Stimulated activated CD8-positive, alpha-beta memory T cell treated with anti-CD3 and anti-CD28 coated beads, Interleukin-15, amount 100 ng/mL, for 1 hour (primary cell): ENCODE measurements around the gene GAN.
A peak's percentile ranks its signal among the peaks of the same experiment; 100 is the strongest.
"Not testable (repeated sequence)": the region's sequence is repeated elsewhere in the genome, so short reads cannot be mapped to it uniquely, and the experiment has no call there.

ENCODE experiments used
- DNase-seq: peaks from one replicate; pipeline ENCODE4 v3.0.0-alpha.2; 2020; ENCODE audit warnings: low read depth

Gene GAN

DNA sequence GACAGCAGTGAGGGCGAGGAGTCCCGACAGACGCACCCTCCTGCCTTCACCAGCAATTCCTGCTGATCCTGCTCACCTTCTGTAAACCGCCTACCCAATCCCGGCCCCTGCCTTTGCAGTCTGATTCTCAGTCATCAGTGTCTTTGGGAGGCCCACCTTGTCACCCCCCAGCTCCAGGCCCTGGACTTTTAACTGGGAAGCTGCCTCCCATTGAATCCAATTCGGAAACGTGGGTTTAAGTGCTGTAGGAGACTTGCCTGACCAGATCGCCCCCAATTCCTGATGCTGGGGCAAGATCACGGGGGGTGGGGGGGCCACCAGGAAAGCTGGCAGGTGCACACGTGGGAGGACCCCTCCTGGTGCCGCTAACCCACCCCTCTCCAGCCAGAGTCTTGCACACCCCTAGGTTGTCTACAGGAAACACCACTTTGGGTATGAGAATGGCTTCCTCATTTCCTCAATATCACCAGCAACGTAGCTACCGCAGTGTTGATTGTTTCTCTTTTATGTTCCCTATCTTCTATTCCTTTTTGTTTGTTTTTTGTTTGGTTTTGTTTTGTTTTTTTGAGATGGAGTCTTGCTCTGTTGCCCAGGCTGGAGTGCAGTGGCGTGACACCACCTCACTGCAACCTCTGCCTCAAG lies 83.2 kb downstream of the GAN start:
- DNase-seq, result no peak

DNA sequence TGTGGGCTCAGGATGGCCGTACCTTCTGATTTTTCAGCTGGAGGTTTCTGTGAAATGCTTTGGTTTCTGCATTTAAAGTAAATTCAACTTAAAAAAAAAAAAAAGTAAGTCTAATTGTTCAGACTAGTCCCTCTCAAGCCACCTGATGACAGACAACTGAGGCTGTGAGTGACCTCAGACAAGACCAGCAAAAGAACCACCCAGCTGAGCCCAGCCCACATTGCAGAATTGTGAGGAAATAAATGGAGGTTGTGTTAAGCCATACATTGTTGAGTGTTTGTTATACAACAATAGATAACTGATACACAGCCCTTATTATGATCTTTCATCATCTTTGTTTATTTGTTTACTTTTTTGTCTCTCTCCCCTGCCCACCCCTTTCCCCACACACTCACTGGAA lies 85.1 kb downstream of the GAN start:
- DNase-seq, result no peak

- no peak for DNase-seq
These were observed 86.5 kb downstream of the GAN start for GRCh38 chr16:81401035-81401950.

DNA sequence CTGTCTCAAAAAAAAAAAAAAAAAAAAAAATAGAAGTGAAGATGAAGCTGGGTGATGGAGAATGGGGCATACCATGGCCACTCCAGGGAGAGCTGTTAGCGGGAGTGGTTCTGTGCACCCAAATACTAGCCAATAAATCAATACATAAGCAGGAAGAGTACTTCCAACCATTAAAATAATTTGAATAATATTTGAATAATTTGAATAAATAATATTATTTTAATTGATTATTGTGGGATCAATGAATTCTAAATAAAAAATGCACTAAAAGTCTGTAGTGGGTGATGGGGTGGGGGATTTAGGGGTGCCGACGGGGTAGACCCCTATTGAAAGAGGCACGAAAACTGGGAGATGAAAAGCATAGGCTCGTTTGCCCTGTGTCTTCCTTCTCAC lies 88.4 kb downstream of the GAN start:
- no peak for DNase-seq

DNA sequence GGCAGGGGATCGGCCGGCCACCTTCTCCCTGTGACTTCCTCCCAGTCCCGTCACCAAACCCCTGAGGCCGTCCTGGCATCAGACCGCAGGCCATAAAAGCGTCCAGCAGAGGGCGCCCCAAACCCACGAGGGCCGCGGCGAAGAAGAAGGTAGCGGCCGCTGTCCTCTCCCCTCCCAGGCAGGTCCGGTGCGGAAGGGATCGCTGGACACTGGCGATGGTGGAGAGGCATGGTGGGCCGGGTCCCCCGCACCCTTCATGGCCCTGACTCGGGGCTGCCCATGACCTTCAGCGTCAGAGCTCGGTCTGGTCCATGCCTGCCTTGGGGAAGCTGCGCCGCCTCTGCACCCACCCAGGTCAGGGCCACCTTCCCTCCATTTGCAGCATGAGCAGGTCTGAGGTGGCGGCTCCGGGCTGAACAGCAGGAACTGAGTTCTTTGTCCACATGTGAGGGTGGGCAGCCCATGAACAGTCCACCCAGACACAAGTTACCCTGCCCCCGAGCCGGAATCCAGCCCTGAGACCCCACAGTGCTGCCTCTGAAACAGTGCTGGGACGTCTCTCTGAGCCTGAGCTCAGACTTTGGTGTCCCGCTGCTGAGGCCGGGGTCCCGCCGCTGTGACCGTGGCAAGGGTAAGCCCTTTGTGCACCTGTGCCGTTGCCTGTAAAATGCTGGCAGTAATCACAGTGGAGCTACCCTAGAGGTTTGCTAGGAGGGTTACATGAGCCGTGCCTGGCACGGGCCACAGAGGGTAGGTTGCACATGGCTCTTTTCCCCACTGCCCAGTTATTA lies 89.0 kb downstream of the GAN start:
- peak; percentile 74 for DNase-seq

DNA sequence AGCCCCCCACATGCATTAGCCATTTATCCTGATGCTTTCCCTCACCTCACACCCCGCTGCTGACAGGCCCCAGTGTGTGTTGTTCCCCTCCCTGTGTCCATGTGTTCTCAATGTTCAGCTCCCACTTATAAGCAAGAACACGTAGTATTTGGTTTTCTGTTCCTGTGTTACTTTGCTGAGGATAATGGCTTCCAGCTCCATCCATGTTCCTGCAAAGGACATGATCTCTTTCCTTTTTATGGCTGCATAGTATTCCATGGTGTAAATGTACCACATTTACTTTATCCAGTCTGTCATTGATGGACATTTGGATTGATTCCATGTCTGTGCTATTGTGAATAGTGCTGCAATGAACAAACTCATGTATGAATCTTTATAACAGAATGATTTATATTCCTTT lies 90.2 kb downstream of the GAN start:
- DNase-seq, result not testable (repeated sequence)

DNA sequence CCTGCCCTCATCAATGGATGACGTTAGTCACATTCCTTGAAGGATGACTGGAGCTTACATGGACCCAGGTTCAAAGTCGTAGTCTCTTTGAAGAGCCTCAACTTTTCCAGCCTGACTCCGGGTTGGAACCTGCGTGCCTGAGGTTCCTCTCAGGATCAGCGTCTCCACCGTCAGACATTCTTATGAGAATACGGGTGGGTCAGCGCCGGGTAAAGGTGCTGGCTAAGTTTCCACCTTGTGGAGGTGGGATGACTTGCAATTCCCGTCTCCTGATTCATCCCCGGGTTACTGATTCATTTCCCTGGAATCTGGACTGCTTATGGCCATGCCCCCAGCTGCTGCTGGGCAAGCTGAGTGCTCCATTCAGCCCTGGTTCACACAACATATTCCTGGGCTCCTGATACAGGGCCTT lies 90.9 kb downstream of the GAN start:
- no peak for DNase-seq

- no peak for DNase-seq
These were observed 93.7 kb downstream of the GAN start for GRCh38 chr16:81408409-81408950.

DNA sequence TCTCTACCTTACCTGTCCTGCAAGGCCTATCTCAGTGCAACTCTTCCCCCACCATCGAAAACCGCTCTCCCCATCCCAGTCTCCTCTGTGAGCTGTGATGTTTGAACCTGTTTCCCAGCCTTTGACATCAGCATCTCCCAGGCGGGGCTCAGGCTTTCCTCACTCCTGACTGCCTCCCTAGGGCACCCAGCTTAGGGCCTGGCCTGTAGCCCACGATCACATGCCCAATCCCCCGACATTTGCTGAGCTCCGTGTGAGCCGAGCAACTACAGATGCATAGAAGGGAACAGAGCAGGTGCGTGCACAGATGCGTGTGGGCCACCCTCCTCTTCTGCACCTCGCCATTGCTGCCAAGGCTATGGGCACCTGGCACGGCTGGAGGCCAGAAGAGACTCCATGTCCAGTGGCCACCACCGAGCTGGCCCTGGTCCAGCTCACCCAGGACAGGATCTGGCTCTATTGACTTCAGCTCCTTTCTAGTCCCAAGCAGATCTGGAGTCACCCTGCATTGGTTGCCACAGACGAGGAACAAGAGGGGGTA lies 94.3 kb downstream of the GAN start:
- DNase-seq, result no peak

DNA sequence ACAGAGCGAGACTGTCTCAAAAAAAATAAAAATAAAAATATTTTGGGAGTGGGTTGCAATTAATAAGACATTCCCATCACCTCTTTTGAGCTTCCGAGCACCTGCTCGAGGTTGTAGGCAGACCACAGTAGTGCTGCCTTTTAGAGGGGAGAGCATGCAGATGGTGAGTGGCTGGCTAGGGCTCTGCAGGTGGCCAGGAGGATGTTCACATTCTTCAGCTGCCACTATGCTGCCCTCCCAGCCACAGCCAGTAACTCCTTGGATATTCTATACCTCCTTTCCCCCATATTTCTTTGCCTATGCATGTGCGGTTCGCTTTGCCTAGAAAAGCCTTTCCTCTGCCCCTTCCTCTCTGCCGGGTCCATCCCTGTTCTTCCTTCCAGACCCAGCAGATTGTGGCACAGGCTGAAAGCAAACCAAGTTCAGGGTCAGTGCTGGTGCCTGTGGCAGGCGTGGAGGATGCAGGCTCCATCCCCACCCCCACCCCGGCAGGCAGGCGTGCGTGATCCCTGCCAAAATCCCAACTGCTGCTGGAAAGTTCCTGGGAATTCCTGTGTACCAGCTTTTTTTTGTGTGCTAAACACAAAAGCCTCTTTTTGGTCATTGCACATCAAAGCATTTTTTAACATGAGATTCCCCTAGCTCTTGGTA lies 96.0 kb downstream of the GAN start:
- no peak for DNase-seq

DNA sequence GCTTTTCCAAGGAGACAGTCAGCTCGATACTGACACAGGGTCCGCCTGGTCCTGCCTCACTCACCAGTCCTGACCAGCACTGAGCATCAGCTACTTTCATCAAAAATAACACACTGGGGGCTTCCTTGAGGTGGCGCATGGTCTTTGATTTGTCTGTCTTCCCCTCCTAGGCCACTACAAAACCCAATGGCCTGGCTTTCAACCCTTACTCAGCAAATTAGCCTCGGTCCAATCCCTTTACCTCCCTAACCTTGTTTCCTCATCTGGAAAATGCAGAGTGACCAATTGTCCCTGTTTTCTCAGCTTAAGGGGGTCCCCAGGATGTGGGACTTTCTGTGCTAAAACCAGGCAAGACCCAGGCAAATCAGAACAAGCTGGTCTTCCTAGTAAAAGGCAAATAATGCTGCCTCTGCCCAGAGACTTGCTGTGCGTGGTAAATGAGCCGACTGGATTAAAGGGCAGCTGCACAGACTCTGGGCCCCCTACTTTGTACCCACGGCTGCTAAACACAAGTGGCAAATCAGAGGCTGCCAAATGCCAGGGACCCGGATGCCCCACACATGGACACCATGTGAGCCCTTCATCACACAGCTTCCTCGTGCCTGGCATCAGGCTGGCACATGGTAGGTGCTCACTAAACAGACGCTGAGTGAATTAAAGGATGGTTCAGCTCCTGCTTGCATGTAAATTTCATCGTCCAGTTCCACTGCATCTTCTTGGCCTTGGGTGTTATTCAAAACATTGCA lies 98.7 kb downstream of the GAN start:
- DNase-seq, result no peak

DNA sequence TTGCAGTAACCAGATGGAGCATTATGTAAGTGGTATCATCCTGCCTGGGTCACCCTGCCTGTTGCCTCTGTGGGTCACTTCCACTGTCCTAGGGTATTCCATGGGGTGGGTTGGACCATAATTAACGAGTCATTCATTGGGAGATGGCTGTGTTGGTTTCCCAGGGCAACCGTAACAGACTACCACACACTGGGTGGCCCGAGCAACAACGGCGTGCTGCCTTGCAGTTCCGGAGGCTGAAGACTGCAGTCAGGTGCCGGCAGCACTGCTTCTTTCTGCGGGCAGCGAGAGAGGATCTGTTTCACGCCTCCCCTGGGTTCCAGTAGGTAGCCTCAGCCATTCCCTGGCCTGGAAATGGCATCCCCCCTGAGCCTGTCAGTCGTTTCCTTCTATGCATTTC lies 101.0 kb downstream of the GAN start:
- no peak for DNase-seq

DNA sequence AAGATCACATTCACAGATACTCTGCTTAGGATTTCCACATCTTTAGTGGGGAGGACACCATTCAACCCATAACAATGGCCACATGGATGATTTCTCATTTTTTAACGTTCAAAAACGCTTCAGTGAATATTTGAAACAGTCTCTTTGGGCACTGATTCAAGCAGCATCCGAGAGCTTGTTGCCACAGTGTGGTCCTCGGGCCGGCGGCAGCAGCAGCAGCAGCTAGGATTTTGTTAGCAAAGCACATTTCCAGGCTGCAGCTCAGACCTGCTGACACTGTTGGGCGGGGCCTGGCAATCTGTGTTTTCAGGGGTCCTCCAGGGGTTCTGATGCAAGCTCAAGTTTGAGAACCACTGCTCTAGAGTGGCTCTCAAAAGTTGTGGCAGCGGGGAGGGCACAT lies 102.0 kb downstream of the GAN start:
- DNase-seq, result no peak

- DNase-seq, result no peak
These were observed 102.4 kb downstream of the GAN start for GRCh38 chr16:81417210-81417609.

DNA sequence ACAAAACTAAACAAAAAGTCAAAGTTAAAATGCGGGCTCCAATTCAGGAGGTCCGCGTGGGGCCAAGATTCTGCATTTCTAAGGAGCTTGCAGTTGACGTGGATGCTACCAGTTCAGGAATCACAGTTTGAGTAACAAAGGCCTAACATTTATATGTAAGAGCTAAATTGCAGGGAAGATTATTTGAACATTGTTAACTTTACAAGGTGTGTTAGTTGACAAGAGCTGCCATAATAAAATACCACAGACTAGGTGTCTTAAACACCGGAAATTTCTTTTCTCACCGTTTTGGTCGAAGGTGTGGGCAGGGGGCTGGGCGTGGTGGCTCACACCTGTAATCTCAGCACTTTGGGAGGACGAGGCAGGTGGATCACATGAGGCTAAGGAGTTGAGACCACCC lies 105.0 kb downstream of the GAN start:
- no peak for DNase-seq

- DNase-seq, result no peak
These were observed 106.4 kb downstream of the GAN start for GRCh38 chr16:81421126-81421525.

GRCh38 chr16:81421536-81421935 lies 106.8 kb downstream of the GAN start:
- DNase-seq, result no peak

- not testable (repeated sequence) for DNase-seq
These were observed 107.4 kb downstream of the GAN start for GRCh38 chr16:81422153-81422552.

DNA sequence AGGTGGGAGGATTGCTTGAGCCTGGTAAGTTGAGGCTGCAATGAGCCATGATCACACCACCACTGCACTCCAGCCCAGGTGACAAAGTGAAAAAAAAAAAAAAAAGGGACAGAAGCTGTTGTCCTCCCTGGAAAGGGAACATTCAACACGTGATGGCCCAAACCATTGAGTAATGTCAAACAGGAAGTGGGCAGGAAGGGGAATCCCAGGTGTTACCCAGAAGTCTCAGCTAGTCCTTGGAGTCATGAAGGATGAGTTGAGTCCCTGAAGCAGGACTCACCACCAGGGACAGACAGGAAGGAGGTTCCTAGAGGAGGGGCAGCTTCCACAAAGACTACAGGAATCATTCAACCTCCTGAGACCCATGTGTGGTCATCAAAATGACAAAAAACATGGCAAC lies 110.0 kb downstream of the GAN start:
- DNase-seq, result no peak

DNA sequence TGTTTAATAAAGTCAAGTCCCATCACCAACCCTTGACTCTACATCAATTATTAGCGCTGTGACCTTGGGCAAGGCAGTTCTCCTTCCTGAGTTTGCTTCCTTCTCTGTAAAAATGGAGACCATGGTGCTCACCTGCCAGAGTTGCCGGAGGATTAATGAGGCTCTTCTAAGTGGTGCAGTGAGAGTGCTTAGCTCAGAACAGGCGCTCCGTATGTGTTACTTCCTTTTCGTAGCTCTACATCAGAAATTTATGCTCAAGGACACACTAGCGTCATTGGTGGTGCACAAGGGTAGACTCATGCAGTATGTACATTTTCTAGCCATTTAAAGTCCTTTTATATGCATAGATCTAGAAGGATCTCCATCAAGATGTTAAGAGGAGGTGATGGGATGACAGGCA lies 112.5 kb downstream of the GAN start:
- no peak for DNase-seq

DNA sequence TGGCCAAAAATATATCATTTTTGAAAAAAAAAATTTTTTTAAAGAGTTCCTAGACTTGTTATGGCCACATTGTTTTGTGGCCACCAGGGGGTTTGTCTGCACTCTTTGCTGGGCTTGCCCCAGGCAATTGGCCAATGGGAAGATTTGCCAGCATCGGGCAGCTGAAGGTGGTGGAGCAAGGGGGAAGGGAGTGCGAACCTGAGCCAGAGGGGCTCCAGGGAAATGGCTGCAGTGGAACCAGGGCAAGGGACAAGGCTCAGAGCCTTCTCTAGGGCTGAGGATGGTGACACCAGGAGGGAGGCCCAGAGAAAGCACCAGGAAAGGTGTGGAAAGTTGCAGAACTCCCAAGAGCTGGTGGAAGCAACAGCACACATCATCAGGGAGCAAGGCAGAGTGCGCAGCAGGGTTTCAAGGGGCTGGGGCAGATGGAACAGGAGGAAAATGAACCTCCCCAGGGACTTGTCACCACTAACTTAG lies 114.3 kb downstream of the GAN start:
- DNase-seq, result no peak
